IMR-90 (cell line): ENCODE measurements around the gene SCGB1D1. TPM values are rescaled to one million over a fixed set of nuclear protein-coding genes. Genes with fewer than 3 reads are reported as not detected.
"Not testable (repeated sequence)": the region's sequence is repeated elsewhere in the genome, so short reads cannot be mapped to it uniquely, and the experiment has no call there.

Source experiments
- ATAC-seq: fragments of 200-7000 bp; cut with Tn5 transposase; 2 replicates; pipeline ENCODE4 v1.9.1; 2020; ENCODE audit warnings: low read depth, mild to moderate bottlenecking, moderate library complexity
- BruUV-seq: library from RNA; stranded (reverse); fragments of 400-500 nt; replicated peaks from 2 replicates; lab custom pipeline; 2021; lab: Mats Ljungman, UMichigan
- CTCF ChIA-PET: fragments of 300-600 bp; formaldehyde crosslinking; extraction: SDS; loops from one replicate; lab custom pipeline; 2021; ENCODE audit warnings: antibody characterized with exemption; lab: Yijun Ruan, JAX
- POLR2A ChIA-PET: fragments of 300-600 bp; sonication (Branson Sonifier 250); formaldehyde crosslinking; loops from one replicate; lab custom pipeline; 2022; ENCODE audit warnings: antibody characterized with exemption; ENCODE audit not compliant: unreplicated experiment; lab: Charles Lee
- DNase-seq: peaks from one replicate; pipeline ENCODE4 v3.0.0; 2013
- H2AFZ ChIP-seq: replicated peaks from 2 replicates; pipeline ENCODE3; 2013; ENCODE audit warnings: low read length, mild to moderate bottlenecking; ENCODE audit not compliant: poor library complexity
- H2AK5ac ChIP-seq: 2 replicates; pipeline ENCODE4 v1.6.1; 2013; ENCODE audit warnings: low read depth, low read length, inconsistent platforms
- H2AK9ac ChIP-seq: replicated peaks from 2 replicates; pipeline ENCODE3; 2013; ENCODE audit warnings: mild to moderate bottlenecking, low read depth, low read length, moderate library complexity; ENCODE audit not compliant: poor library complexity
- H2BK120ac ChIP-seq: 2 replicates; pipeline ENCODE4 v1.6.1; 2013; ENCODE audit warnings: low read depth, low read length, inconsistent platforms
- H2BK15ac ChIP-seq: 3 replicates; pipeline ENCODE4 v1.6.1; 2013; ENCODE audit warnings: low read depth, low read length, inconsistent platforms
- H2BK20ac ChIP-seq: 2 replicates; pipeline ENCODE4 v1.6.1; 2013; ENCODE audit warnings: low read depth, mild to moderate bottlenecking, inconsistent platforms, low read length, moderate library complexity
- H2BK5ac ChIP-seq: 2 replicates; pipeline ENCODE4 v1.6.1; 2013; ENCODE audit warnings: mild to moderate bottlenecking, low read depth, low read length, inconsistent platforms; ENCODE audit not compliant: poor library complexity, severe bottlenecking
- H3K14ac ChIP-seq: replicated peaks from 2 replicates; pipeline ENCODE4 v1.6.1; 2013; ENCODE audit warnings: low read depth, low read length, inconsistent platforms
- H3K18ac ChIP-seq: 2 replicates; pipeline ENCODE4 v1.6.1; 2013; ENCODE audit warnings: low read depth, low read length, control low read depth
- H3K23ac ChIP-seq: 2 replicates; pipeline ENCODE4 v1.6.1; 2013; ENCODE audit warnings: low read depth, low read length, inconsistent platforms
- H3K27ac ChIP-seq: 2 replicates; pipeline ENCODE4 v1.5.1; 2013; ENCODE audit warnings: mild to moderate bottlenecking, control low read depth, low read length; ENCODE audit not compliant: insufficient read depth
- H3K27me3 ChIP-seq: 2 replicates; pipeline ENCODE4 v1.6.1; 2013; ENCODE audit warnings: low read length; ENCODE audit not compliant: control insufficient read depth, insufficient read depth
- H3K36me3 ChIP-seq: 2 replicates; pipeline ENCODE4 v1.6.1; 2013; ENCODE audit warnings: low read length, mixed read lengths; ENCODE audit not compliant: control insufficient read depth, insufficient read depth
- H3K4ac ChIP-seq: 2 replicates; pipeline ENCODE4 v1.6.1; 2013; ENCODE audit warnings: low read depth, low read length, inconsistent platforms
- H3K4me1 ChIP-seq: 2 replicates; pipeline ENCODE4 v1.6.1; 2013; ENCODE audit warnings: low read length, mixed read lengths; ENCODE audit not compliant: control insufficient read depth, insufficient read depth
- H3K4me2 ChIP-seq: 2 replicates; pipeline ENCODE4 v1.6.1; 2013; ENCODE audit warnings: low read depth, mild to moderate bottlenecking, control low read depth, low read length, moderate library complexity
- H3K4me3 ChIP-seq: 2 replicates; pipeline ENCODE4 v1.5.1; 2013; ENCODE audit warnings: low read depth, mild to moderate bottlenecking, control low read depth, low read length, moderate library complexity; ENCODE audit not compliant: insufficient read depth
- H3K56ac ChIP-seq: 2 replicates; pipeline ENCODE4 v1.6.1; 2013; ENCODE audit warnings: low read length, inconsistent platforms; ENCODE audit not compliant: insufficient read depth; ENCODE audit errors: extremely low read depth
- H3K79me1 ChIP-seq, 2 experiments: 2 replicates each; pipeline ENCODE4 v1.6.1; 2013; ENCODE audit warnings: low read length in 2 of 2, inconsistent platforms in 1 of 2, low read depth in 1 of 2
- H3K9ac ChIP-seq: 2 replicates; pipeline ENCODE4 v1.6.1; 2013; ENCODE audit warnings: low read depth, low read length, control low read depth
- H3K9me1 ChIP-seq: 2 replicates; pipeline ENCODE4 v1.6.1; 2013; ENCODE audit warnings: low read length, inconsistent platforms; ENCODE audit not compliant: insufficient read depth
- H3K9me3 ChIP-seq: 2 replicates; pipeline ENCODE4 v1.6.1; 2013; ENCODE audit warnings: low read length; ENCODE audit not compliant: control insufficient read depth, insufficient read depth
- H4K20me1 ChIP-seq: 2 replicates; pipeline ENCODE4 v1.6.1; 2013; ENCODE audit warnings: low read length, inconsistent platforms; ENCODE audit not compliant: insufficient read depth
- H4K5ac ChIP-seq: 2 replicates; pipeline ENCODE4 v1.6.1; 2013; ENCODE audit warnings: mild to moderate bottlenecking, low read depth, low read length, control low read depth
- H4K8ac ChIP-seq, 2 experiments: 2 replicates each; pipeline ENCODE4 v1.6.1; 2013; ENCODE audit warnings: low read depth in 2 of 2, low read length in 2 of 2, control low read depth in 1 of 2, inconsistent platforms in 1 of 2
- H4K91ac ChIP-seq: 2 replicates; pipeline ENCODE4 v1.6.1; 2013; ENCODE audit warnings: low read depth, low read length, inconsistent platforms; ENCODE audit not compliant: insufficient read depth
- CTCF ChIP-seq: conservative IDR thresholded peaks from 2 replicates; pipeline ENCODE4 v1.5.1; 2012; ENCODE audit warnings: mild to moderate bottlenecking, low read depth, low read length, improper control_type of control experiment
- MAFK ChIP-seq: IDR thresholded peaks from 2 replicates; pipeline ENCODE4 v1.6.1; 2012; ENCODE audit warnings: low read depth, low read length, improper control_type of control experiment
- RAD21 ChIP-seq: IDR thresholded peaks from 2 replicates; pipeline ENCODE4 v1.6.1; 2012; ENCODE audit warnings: low read length, improper control_type of control experiment
- WGBS, 2 experiments: methylation state at CpG; one replicate each; pipeline versions ENCODE4 v1.1.5 to v1.1.7; 2013; ENCODE audit warnings: missing lambda C conversion rate in 2 of 2; ENCODE audit not compliant: insufficient read length in 1 of 2; ENCODE audit errors: extremely low coverage in 2 of 2; 5-methylcytosine and 5-hydroxymethylcytosine counted together
- dilution Hi-C: fragments of 300-500 bp; cut with HindIII; formaldehyde crosslinking; loops from one replicate; pipeline ENCODE4 v1.14.3; 2018; ENCODE audit warnings: low sequenced_read_pairs; ENCODE audit not compliant: unreplicated experiment
- in situ Hi-C: fragments of 300-500 bp; cut with MboI; formaldehyde crosslinking; loops from 3 replicates; pipeline ENCODE4 v1.14.3; 2019; ENCODE audit warnings: low sequenced_read_pairs, inconsistent platforms, mixed read lengths
- intact Hi-C: fragments of 100-400 bp; cut with micrococcal nuclease; formaldehyde crosslinking; loops from 2 replicates; pipeline ENCODE4 v1.10.0; 2022
- polyA plus RNA-seq, 3 experiments: library from polyadenylated mRNA; depleted of rRNA; stranded (reverse); fragments of >200 nt; gene quantifications; 2 replicates each; pipeline ENCODE4 v1.2.3, GENCODE V29; 2012; ENCODE audit warnings: low replicate concordance in 1 of 3
- total RNA-seq: library from RNA; depleted of rRNA; stranded (reverse); fragments of >200 nt; gene quantifications from 2 replicates; pipeline ENCODE4 v1.2.3, GENCODE V29; 2012

Gene SCGB1D1
- total and polyA plus RNA-seq, 2 of the 4 experiments (the other 2 are of a cell fraction), result not detected

GRCh38 chr11:62205441-62205840, 15.4 kb downstream of the SCGB1D1 start:
- dilution Hi-C loops, result no loop called here
- Histone ChIP-seq H3K9ac (no peak overlapping the region), H4K8ac (no peak overlapping the region), H3K4ac (no peak overlapping the region), H4K5ac (no peak overlapping the region), H3K27ac (no peak overlapping the region), H2AK9ac (no peak overlapping the region), H2BK120ac (no peak overlapping the region), H4K91ac (no peak overlapping the region), H3K4me2 (no peak overlapping the region), H2AK5ac (no peak overlapping the region), H2BK15ac (no peak overlapping the region), H2BK20ac (no peak overlapping the region), H4K20me1 (no peaks in the 10 kb centered on the region), H3K27me3 (peaks cover 20% of the 10 kb centered on the region), H3K14ac (no peak overlapping the region), H3K4me3 (no peak overlapping the region), H3K23ac (no peak overlapping the region), H3K36me3 (no peaks in the 10 kb centered on the region), H2BK5ac (no peak overlapping the region), H2AFZ (no peak overlapping the region), H3K4me1 (no peaks in the 10 kb centered on the region), H3K9me3 (no peaks in the 10 kb centered on the region), H3K18ac (no peak overlapping the region), H3K56ac (no peak overlapping the region), H3K9me1 (no peaks in the 10 kb centered on the region; the same call in 1 of the 2 replicates), H3K79me1 (no peaks in the 10 kb centered on the region)
- ATAC-seq, result no peak
- TF ChIP-seq CTCF (no peak), RAD21 (no peak), MAFK (no peak)
- POLR2A ChIA-PET, result no interaction called here
- CTCF ChIA-PET, result no interaction called here
- intact Hi-C loops, result no loop called here
- DNase-seq, result no peak
- BruUV-seq, result no TSS peak
- no CpG with 5 or more reads among the region's 7 CpGs for WGBS, 2 experiments
- in situ Hi-C loops, result no loop called here

GRCh38 chr11:62206276-62207066, 16.5 kb downstream of the SCGB1D1 start:
- H3K36me3 ChIP-seq, H2BK120ac ChIP-seq, H3K18ac ChIP-seq, H3K27ac ChIP-seq, BruUV-seq, dilution Hi-C loops, H2BK5ac ChIP-seq, H4K8ac ChIP-seq, ATAC-seq, H3K79me1 ChIP-seq, H3K4me2 ChIP-seq, H3K56ac ChIP-seq, H3K4ac ChIP-seq, H2BK15ac ChIP-seq, H2BK20ac ChIP-seq, intact Hi-C loops, H2AK5ac ChIP-seq, H3K4me3 ChIP-seq, DNase-seq, H4K91ac ChIP-seq, H3K9me3 ChIP-seq, H3K9ac ChIP-seq, H4K20me1 ChIP-seq, H3K9me1 ChIP-seq, H3K14ac ChIP-seq, in situ Hi-C loops, H3K4me1 ChIP-seq, H2AK9ac ChIP-seq, H4K5ac ChIP-seq, H2AFZ ChIP-seq, H3K23ac ChIP-seq, POLR2A ChIA-PET: not testable (repeated sequence)
- 80% methylated on average over 2 of the region's 12 CpGs; no CpG with 5 or more reads in 1 of the 2 experiments for WGBS, 2 experiments
- CTCF ChIA-PET, result interaction anchor here (1.0 kb wide), 1 partner anchor 16 kb away, joined by 3 read pairs; the partner anchor contains the start of gene SCGB1D1
- peaks cover 18% of the 10 kb centered on the region for H3K27me3 ChIP-seq
